Fibroblast of upper back skin (primary cell): ENCODE results near the gene ARL6.
A peak's percentile ranks its signal among the peaks of the same experiment; 100 is the strongest.
"Not testable (repeated sequence)": the region's sequence is repeated elsewhere in the genome, so short reads cannot be mapped to it uniquely, and the experiment has no call there.

ENCODE experiments used
- DNase-seq: peaks from one replicate; pipeline ENCODE4 v3.0.0-alpha.2; 2013

The ARL6 gene

DNA sequence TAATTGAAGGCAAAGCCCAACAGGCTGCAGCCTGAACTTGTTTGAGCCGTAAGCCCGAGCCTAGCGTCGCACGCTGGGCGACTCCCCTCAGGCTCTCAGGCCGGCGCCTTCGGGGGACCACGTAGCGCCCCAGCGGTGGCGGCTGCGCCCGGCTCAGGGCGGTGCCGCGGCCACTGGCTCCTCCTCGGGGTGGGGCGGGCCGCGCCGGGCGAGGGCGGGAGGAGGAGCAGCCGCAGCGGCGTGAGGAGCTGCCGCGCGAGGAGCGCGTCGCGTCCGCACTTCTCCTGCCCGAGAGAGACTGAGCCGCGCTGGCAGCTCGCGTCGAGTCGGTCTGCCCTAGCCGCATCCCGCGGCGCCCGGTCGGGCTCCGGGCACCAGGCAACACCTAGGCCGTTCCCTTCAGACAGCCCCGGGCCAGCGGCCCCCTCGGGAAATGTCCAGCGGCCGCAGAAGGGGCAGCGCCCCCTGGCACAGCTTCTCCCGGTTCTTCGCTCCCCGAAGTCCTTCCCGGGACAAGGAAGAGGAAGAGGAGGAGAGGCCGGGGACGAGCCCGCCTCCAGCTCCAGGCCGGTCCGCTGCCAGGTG lies 57.3 kb downstream of the ARL6 start, which contains the start of gene CRYBG3:
TSS of gene CRYBG3 (plus strand) at position 238 of the 585 bp plus-strand sequence. CDS start at position 434, 196 bp downstream.
- DNase-seq = peak; percentile 80

DNA sequence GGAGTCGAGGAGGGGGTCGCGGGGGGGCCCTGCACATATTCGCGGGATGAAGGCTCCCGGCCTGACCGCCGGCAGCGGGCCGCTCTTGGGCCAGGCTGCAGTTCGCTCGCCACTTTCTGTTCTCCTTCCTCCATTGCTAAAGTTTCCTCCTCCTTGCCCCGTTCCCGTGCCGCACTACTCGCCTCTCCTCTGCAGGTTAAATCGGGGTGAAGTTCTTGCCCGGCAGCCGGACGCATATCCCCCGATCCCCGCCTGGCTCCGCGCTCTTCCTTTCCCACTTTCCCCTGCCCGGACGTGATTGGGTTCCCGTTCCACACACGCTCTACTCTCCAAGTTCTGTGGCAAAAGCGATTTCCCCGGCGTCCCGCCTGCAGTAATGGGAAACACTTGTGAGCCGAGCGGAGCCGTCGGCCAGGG lies 57.8 kb downstream of the ARL6 start:
- DNase-seq = peak; percentile 66

DNA sequence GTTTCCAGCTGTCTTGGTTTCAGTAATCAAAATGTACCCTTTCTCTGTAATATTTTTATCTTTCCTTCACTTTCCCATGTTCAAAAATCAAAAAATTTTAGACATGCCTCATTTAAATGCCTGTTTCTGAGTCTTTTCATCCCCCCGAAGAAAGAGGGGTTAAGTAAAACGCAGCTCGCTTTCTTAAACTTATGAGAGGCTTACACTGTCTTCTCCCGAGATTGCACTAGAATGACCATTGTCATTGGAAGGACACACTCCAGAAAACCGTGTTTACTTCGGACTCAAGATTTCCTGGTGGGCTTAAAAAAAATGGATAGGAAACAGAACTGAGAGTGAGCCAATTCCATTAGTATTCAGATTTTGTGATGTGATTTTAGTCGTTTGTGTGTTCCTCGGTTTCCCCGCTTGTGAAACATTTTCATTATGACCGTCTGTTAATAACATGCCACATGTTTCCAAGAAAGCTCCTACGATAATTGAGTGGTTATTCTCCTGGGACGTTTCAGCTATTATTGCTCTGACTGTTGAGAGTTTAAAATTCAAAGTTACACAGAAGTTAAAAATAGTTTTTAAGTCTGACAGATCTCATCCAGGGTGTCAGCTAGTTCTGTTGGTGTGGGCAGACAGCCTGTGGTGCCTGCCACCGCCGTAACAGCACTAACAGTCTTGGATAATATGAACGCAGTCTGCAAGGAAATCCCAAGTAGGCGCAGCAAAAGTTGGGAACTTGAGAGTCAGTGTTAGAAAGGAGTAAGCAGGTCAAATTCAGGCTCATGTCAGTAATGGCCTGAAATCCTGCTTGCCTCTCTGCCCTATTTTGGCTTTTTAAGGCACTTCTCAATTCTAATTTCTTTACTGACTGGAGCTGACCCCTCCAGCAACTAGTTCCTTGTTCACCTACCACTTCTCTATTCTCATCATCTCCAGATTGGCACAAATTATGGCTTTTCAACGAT lies 58.8 kb downstream of the ARL6 start:
- DNase-seq = no peak

DNA sequence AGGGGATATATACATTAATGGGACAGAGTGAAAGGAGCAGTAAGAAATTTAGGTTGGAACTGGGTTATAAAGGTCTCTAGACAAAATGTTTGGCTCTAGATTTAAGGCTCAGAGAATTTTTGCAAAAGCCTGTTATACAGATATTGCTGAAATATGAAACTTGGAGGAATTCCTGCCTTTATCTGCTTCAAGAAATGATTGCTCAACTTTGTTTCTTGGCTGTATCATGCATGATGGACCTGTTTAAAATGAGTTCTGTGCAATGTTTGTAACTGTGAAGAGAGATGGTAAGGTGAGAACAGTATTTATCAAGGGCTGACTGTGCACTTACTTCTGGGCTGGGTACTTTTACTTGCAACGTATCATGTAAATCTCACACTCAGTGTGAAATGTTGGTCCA lies 60.5 kb downstream of the ARL6 start:
- no peak for DNase-seq

DNA sequence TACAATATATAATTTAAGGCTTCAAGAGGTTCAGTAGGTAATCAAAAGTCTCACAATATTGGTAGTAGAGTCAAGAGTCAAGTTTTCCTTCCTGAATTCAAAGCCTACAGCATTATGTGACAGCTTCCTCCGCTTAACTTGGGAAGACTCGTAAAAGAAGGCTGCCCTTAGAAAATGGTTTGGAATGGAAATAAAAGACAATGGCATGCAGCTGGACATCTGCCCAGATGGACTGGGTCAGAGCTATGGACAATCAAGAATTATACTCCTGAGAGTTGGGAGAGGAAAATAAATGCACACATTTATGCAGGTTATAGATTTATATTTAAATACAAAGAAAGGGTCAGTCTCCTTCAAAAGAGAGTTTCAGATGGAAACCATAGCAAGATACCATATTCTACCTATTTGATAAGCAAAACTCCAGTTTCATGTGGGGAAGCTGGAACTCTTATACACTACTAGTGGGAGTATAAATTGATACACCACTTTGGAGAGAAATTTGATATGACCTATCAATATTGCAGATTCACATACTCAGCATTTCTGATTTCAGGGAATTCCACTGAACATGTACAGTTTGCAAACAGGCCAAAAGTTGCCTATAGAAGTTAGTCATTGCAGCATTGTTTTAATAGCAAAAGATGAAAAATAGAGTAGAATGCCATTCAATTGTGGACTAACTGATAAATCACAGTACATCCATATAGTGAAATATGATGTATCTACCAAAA lies 63.3 kb downstream of the ARL6 start:
- peak; percentile 25 for DNase-seq

DNA sequence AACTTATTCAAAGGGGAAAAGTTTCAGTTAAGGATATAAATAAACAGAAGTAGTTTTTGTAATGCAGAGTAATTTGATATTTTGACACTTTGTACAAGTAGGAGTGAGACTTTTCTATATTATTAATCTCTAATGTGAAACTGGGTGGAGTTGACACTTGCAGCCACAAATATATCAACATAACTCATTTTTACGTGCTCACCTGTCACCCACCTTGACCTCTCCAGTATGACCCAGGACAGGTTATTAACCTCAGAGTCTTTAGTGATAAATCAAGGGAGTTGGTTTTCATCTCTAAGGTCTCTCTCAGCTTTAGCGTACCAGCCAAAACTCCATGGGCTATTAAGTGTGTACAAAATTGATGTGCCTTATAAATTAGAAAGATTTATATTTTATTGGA lies 64.6 kb downstream of the ARL6 start:
- no peak for DNase-seq

DNA sequence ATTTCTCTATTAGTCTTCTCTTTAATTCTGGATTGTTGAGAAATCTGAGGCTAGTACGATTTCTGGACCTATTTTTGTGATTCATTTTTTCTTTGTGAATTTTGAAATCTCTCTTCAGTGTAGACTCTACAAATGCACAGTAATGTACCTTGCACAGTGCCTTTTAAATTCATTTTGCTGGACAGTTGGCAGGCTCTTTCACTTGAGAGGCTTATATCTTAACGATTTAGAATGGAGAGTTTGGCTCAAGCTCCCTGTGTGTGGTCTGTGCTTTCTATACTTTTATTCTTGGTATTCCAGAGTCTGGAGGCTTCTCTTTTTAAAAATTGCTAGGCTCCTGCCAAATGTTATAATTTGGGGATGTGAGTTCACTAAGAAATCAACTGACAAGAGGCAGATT lies 66.1 kb downstream of the ARL6 start:
- DNase-seq = no peak

DNA sequence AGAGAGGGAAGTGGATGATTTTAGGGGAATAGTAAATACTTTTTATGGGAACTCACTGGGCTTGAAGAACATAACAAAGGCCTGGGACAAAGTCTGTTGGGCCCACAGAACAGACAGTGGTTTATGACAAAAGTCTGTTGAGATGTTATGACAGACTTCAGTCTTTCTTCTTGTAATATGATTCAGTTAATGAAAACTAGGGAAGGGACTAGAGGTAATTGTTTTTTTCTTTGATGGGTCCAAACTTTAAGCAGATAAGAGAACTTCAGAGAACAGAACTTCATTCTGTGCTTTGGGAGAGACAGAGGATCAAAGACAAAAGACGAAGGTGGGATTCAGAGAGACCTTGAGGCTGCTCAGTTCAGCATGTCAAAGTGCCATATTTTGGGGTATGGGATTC lies 66.6 kb downstream of the ARL6 start:
- no peak for DNase-seq

DNA sequence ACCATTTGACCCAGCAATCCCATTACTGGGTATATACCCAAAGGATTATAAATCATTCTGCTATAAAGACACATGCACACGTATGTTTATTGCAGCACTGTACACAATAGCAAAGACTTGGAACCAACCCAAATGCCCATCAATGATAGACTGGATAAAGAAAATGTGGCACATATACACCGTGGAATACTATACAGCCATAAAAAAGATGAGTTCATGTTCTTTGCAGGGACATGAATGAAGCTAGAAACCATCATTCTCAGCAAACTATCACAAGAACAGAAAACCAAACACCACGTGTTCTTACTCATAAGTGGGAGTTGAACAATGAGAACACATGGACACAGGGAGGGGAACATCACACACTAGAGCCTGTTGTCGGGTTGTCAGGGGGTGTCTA lies 68.6 kb downstream of the ARL6 start:
- not testable (repeated sequence) for DNase-seq

DNA sequence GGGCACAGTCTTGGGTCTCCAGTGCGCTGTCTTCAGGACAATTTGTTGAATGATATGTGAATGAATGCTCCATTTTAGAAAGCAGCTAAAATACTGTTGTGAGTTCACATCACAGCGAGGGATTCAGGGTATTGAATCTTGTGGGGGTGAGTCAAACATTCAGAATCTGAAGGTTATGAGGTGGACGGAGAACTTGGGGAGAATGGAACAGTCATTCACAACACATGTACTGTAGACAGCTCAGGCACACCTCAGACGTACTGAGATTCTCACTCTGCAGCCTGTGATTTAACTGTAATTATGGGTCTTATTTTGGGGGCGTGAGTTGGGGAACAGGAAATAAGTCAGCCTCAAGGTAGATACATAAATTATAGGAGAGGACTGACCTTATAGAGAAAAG lies 71.2 kb downstream of the ARL6 start:
- DNase-seq = peak; percentile 53

DNA sequence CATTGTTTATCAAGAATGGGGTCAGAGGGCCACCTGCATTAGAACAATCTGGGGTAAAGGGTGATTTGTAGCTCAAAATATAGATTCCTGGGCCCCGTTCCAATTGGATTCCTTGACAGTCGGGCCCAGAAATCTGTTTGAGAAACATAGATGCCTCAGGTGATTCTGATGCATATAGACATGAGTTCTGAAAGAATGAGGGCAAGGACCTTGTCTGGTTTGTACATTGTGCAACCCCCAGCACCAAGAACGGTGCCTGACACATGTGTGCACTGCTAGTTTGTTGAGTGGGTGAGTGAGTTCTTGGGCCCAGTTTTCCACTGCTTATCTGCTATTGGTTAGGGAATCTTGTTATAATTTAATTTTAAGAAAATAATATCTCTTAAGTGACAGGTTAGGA lies 73.8 kb downstream of the ARL6 start:
- DNase-seq = no peak

DNA sequence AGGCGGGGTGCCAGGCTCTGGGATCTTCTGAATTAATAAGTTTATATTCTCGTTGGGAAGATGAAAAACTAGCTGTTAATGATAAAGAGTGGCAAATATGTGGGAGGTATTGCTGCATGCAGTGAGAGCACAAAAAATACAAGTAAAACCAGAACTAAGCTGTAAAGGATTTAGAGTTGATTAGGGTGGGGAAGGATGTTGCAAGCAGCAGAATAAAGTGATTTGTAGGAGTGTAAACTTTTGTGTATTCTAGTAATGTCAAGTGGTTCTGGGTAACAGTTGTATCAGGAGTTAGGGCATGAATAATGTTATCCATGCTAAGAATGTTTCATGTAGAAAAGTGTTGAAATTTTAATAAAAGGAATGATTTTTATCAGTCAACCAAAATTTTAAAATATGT lies 75.4 kb downstream of the ARL6 start:
- no peak for DNase-seq

DNA sequence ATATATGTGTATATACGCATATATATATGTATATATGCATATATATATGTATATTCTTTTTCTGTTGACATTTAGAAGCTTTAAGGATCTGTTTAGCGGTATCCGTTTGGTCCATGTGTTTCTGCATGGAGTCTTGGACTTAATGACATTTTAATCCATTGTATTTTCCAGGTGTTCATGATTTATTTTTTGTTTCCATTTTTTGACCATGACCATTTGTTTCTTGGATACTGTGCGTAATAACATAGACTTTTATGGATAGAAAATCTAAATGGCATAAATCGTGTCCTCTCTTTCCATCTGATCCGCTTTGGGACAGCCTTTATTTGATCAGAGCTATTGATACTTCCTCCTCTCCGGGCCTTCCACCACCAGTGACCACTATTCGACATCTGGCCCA lies 76.7 kb downstream of the ARL6 start:
- no peak for DNase-seq

DNA sequence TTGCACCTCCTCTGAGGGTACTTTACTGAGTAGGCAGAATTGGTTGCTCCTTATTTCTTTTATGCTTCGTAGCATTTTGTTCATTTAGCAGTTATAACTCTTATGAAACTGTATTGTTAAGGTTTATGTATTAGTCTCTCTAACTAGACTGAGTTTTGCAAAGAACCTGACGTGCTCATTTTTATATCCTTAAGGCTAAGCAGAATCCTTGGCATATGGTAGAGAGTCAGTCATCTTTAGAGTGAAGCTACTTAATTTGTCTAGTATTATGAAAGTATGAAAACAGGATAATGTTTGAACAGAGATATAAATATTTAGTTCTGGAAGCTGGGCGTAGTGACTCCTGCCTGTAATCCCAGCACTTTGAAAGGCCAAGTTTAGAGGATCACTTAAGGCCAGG lies 77.4 kb downstream of the ARL6 start:
- DNase-seq = no peak

DNA sequence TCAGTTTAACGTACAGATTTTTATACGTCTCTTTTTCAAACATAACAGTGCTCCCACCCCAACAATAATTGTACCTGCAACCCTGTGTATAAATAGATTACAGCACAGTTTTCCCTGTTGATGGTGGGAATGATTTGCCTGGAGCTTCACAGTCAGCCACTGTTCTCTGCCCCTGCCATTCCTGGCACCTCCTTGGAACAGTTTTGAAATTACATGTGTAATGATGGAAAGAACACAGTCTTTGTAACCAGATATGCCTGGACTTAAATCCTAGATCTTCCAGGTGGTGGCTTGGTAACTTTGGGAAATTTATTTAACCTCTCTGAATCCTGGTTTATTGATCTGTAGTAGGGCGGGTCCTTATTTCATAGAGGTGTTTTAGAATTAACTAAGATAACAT lies 84.2 kb downstream of the ARL6 start:
- DNase-seq = no peak
